ENCODE measurements around the gene DPY19L2. TPM values are rescaled to one million over a fixed set of nuclear protein-coding genes. Genes with fewer than 3 reads are reported as not detected.
"Not testable (repeated sequence)": the region's sequence is repeated elsewhere in the genome, so short reads cannot be mapped to it uniquely, and the experiment has no call there.

DPY19L2 gene
- total and polyA plus RNA-seq, 2 experiments from 2014 or later = 0.31 to 0.43 TPM

GRCh38 chr12:63577631-63578030, 90.7 kb downstream of the DPY19L2 start:
- H3K9me3 ChIP-seq (ENCODE audit: low read depth); H3K9me2 ChIP-seq (ENCODE audit: insufficient read depth); in situ Hi-C loops (cut with MboI); H4K20me1 ChIP-seq (ENCODE audit: insufficient read depth); H3K79me2 ChIP-seq (ENCODE audit: insufficient read depth); H3K9ac ChIP-seq; H2AFZ ChIP-seq; H3F3A ChIP-seq (ENCODE audit: insufficient read depth); H3K4me1 ChIP-seq (ENCODE audit: insufficient read depth); H3K4me2 ChIP-seq (ENCODE audit: unreplicated experiment); H3K27ac ChIP-seq; H3K4me3 ChIP-seq; DNase-seq; H3K36me3 ChIP-seq (ENCODE audit: low read depth); H3K27me3 ChIP-seq (replicated peaks; ENCODE audit: insufficient read depth): not testable (repeated sequence)
- 6 to 14% methylated on average over 2 of the region's 2 CpGs for WGBS, 2 experiments (ENCODE audit: low coverage in 1 of 2, low lambda C conversion rate in 2 of 2, missing lambda C conversion rate in 2 of 2)

GRCh38 chr12:63572038-63572437, 96.3 kb downstream of the DPY19L2 start:
- DNase-seq; H3K9me2 ChIP-seq (ENCODE audit: insufficient read depth); H3F3A ChIP-seq (ENCODE audit: insufficient read depth); H3K27me3 ChIP-seq (replicated peaks; ENCODE audit: insufficient read depth); H3K79me2 ChIP-seq (ENCODE audit: insufficient read depth); H3K4me1 ChIP-seq (ENCODE audit: insufficient read depth); H4K20me1 ChIP-seq (ENCODE audit: insufficient read depth); in situ Hi-C loops (cut with MboI); H3K27ac ChIP-seq; H3K4me2 ChIP-seq (ENCODE audit: unreplicated experiment); H3K9ac ChIP-seq; H3K36me3 ChIP-seq (ENCODE audit: low read depth); H2AFZ ChIP-seq; H3K4me3 ChIP-seq; H3K9me3 ChIP-seq (ENCODE audit: low read depth): not testable (repeated sequence)
- 77 to 81% methylated on average over 4 of the region's 4 CpGs for WGBS, 2 experiments (ENCODE audit: low coverage in 1 of 2, low lambda C conversion rate in 2 of 2, missing lambda C conversion rate in 2 of 2)

- H3F3A ChIP-seq (ENCODE audit: insufficient read depth); H3K79me2 ChIP-seq (ENCODE audit: insufficient read depth); H3K4me2 ChIP-seq (ENCODE audit: unreplicated experiment); H3K9ac ChIP-seq; H3K9me2 ChIP-seq (ENCODE audit: insufficient read depth); H3K9me3 ChIP-seq (ENCODE audit: low read depth); H3K4me1 ChIP-seq (ENCODE audit: insufficient read depth); H3K4me3 ChIP-seq; in situ Hi-C loops (cut with MboI); H3K27me3 ChIP-seq (replicated peaks; ENCODE audit: insufficient read depth); H3K27ac ChIP-seq; DNase-seq; H4K20me1 ChIP-seq (ENCODE audit: insufficient read depth); H3K36me3 ChIP-seq (ENCODE audit: low read depth); H2AFZ ChIP-seq: not testable (repeated sequence)
- WGBS, 2 experiments (ENCODE audit: low coverage in 1 of 2, low lambda C conversion rate in 2 of 2, missing lambda C conversion rate in 2 of 2) = 45 to 62% methylated on average over 6 of the region's 6 CpGs
Measured at GRCh38 chr12:63558445-63558844, 109.8 kb downstream of the DPY19L2 start.

GRCh38 chr12:63551397-63551796, 116.9 kb downstream of the DPY19L2 start:
- 49 to 55% methylated on average over 13 of the region's 13 CpGs for whole genome bisulfite sequencing, 2 experiments (ENCODE audit: low coverage in 1 of 2, low lambda C conversion rate in 2 of 2, missing lambda C conversion rate in 2 of 2)
- DNase-seq; in situ Hi-C loops (cut with MboI); H4K20me1 ChIP-seq (ENCODE audit: insufficient read depth); H3K27ac ChIP-seq; H3K36me3 ChIP-seq (ENCODE audit: low read depth); H2AFZ ChIP-seq; H3K9ac ChIP-seq; H3K27me3 ChIP-seq (replicated peaks; ENCODE audit: insufficient read depth); H3F3A ChIP-seq (ENCODE audit: insufficient read depth); H3K4me2 ChIP-seq (ENCODE audit: unreplicated experiment); H3K9me3 ChIP-seq (ENCODE audit: low read depth); H3K9me2 ChIP-seq (ENCODE audit: insufficient read depth); H3K4me1 ChIP-seq (ENCODE audit: insufficient read depth); H3K4me3 ChIP-seq; H3K79me2 ChIP-seq (ENCODE audit: insufficient read depth): not testable (repeated sequence)

- H3F3A ChIP-seq (ENCODE audit: insufficient read depth); H3K27me3 ChIP-seq (replicated peaks; ENCODE audit: insufficient read depth); H2AFZ ChIP-seq; H3K9me3 ChIP-seq (ENCODE audit: low read depth); H3K36me3 ChIP-seq (ENCODE audit: low read depth); H3K9me2 ChIP-seq (ENCODE audit: insufficient read depth); H3K27ac ChIP-seq; H4K20me1 ChIP-seq (ENCODE audit: insufficient read depth); H3K4me3 ChIP-seq; in situ Hi-C loops (cut with MboI); H3K4me2 ChIP-seq (ENCODE audit: unreplicated experiment); H3K4me1 ChIP-seq (ENCODE audit: insufficient read depth); H3K9ac ChIP-seq; DNase-seq; H3K79me2 ChIP-seq (ENCODE audit: insufficient read depth): not testable (repeated sequence)
- WGBS, 2 experiments (ENCODE audit: low coverage in 1 of 2, low lambda C conversion rate in 2 of 2, missing lambda C conversion rate in 2 of 2) = 31 to 38% methylated on average over 2 of the region's 2 CpGs
Measured at GRCh38 chr12:63549034-63549433, 119.3 kb downstream of the DPY19L2 start.

GRCh38 chr12:63545298-63545916, 122.9 kb downstream of the DPY19L2 start:
- H3K4me3 ChIP-seq; H3K4me2 ChIP-seq (ENCODE audit: unreplicated experiment); H3F3A ChIP-seq (ENCODE audit: insufficient read depth); in situ Hi-C loops (cut with MboI); H4K20me1 ChIP-seq (ENCODE audit: insufficient read depth); H3K4me1 ChIP-seq (ENCODE audit: insufficient read depth); H3K27ac ChIP-seq; H3K9ac ChIP-seq; H3K9me2 ChIP-seq (ENCODE audit: insufficient read depth); H3K9me3 ChIP-seq (ENCODE audit: low read depth); DNase-seq; H2AFZ ChIP-seq; H3K79me2 ChIP-seq (ENCODE audit: insufficient read depth); H3K27me3 ChIP-seq (replicated peaks; ENCODE audit: insufficient read depth); H3K36me3 ChIP-seq (ENCODE audit: low read depth): not testable (repeated sequence)
- 26 to 33% methylated on average over 3 to 4 of the region's 5 CpGs for WGBS, 2 experiments (ENCODE audit: low coverage in 1 of 2, low lambda C conversion rate in 2 of 2, missing lambda C conversion rate in 2 of 2)

- in situ Hi-C loops (cut with MboI); H3K9me3 ChIP-seq (ENCODE audit: low read depth): not testable (repeated sequence)
Measured at GRCh38 chr12:63538656-63539055, 129.6 kb downstream of the DPY19L2 start.

GRCh38 chr12:63537838-63538237, 130.5 kb downstream of the DPY19L2 start:
- H3K4me1 ChIP-seq (ENCODE audit: insufficient read depth); H3F3A ChIP-seq (ENCODE audit: insufficient read depth); H3K9me2 ChIP-seq (ENCODE audit: insufficient read depth); H3K27ac ChIP-seq; H2AFZ ChIP-seq; H3K36me3 ChIP-seq (ENCODE audit: low read depth); H3K27me3 ChIP-seq (replicated peaks; ENCODE audit: insufficient read depth); H3K4me3 ChIP-seq; H4K20me1 ChIP-seq (ENCODE audit: insufficient read depth); in situ Hi-C loops (cut with MboI); H3K9me3 ChIP-seq (ENCODE audit: low read depth); H3K9ac ChIP-seq; H3K79me2 ChIP-seq (ENCODE audit: insufficient read depth); DNase-seq; H3K4me2 ChIP-seq (ENCODE audit: unreplicated experiment): not testable (repeated sequence)

More at GRCh38 chr12:63538656-63539055, 129.6 kb downstream of the DPY19L2 start:
- not testable (repeated sequence) for H3K36me3 ChIP-seq (ENCODE audit: low read depth); H3K27me3 ChIP-seq (replicated peaks; ENCODE audit: insufficient read depth); H3K27ac ChIP-seq; H3K9me2 ChIP-seq (ENCODE audit: insufficient read depth); H4K20me1 ChIP-seq (ENCODE audit: insufficient read depth); H3K9ac ChIP-seq; DNase-seq; H3F3A ChIP-seq (ENCODE audit: insufficient read depth); H3K79me2 ChIP-seq (ENCODE audit: insufficient read depth); H3K4me1 ChIP-seq (ENCODE audit: insufficient read depth); H3K4me3 ChIP-seq; H3K4me2 ChIP-seq (ENCODE audit: unreplicated experiment); H2AFZ ChIP-seq
- WGBS, 2 experiments (ENCODE audit: low coverage in 1 of 2, low lambda C conversion rate in 2 of 2, missing lambda C conversion rate in 2 of 2) = 0 to 2% methylated on average over 4 of the region's 4 CpGs

Measured in GM23248 (cell line).